Hepatocyte (in vitro differentiated cells): ENCODE measurements around the gene BAIAP2L1. TPM values are rescaled to one million over a fixed set of nuclear protein-coding genes. Genes with fewer than 3 reads are reported as not detected.

ENCODE experiments used
- DNase-seq: peaks from one replicate; pipeline ENCODE4 v3.0.0-alpha.2; 2016; ENCODE audit warnings: low spot score
- H2AFZ ChIP-seq: fragments of 200-600 bp; sonication (generic); 2 replicates; pipeline ENCODE4 v1.6.0; 2016; ENCODE audit warnings: antibody characterized with exemption, mild to moderate bottlenecking
- H3K27ac ChIP-seq: fragments of 200-600 bp; sonication (generic); 2 replicates; pipeline ENCODE4 v1.5.1; 2016; ENCODE audit warnings: mild to moderate bottlenecking
- H3K27me3 ChIP-seq: fragments of 200-600 bp; sonication (generic); 2 replicates; pipeline ENCODE4 v1.6.1; 2016
- H3K36me3 ChIP-seq: fragments of 200-600 bp; sonication (generic); replicated peaks from 2 replicates; pipeline ENCODE4 v1.5.1; 2016; ENCODE audit warnings: low read depth; ENCODE audit not compliant: insufficient read depth
- H3K4me1 ChIP-seq: fragments of 200-600 bp; sonication (generic); 2 replicates; pipeline ENCODE4 v1.5.1; 2016; ENCODE audit warnings: mild to moderate bottlenecking, moderate library complexity; ENCODE audit not compliant: insufficient read depth
- H3K4me2 ChIP-seq: fragments of 200-600 bp; sonication (generic); 2 replicates; pipeline ENCODE4 v1.6.0; 2016
- H3K4me3 ChIP-seq: fragments of 200-600 bp; sonication (generic); 2 replicates; pipeline ENCODE4 v1.5.1; 2016; ENCODE audit warnings: mild to moderate bottlenecking
- H3K79me2 ChIP-seq: fragments of 200-600 bp; sonication (generic); 2 replicates; pipeline ENCODE4 v1.6.0; 2017; ENCODE audit warnings: mild to moderate bottlenecking
- H3K9me2 ChIP-seq: fragments of 200-600 bp; sonication (generic); replicated peaks from 2 replicates; pipeline ENCODE4 v1.6.0; 2017; ENCODE audit warnings: mild to moderate bottlenecking; ENCODE audit not compliant: insufficient read depth
- H3K9me3 ChIP-seq: fragments of 200-600 bp; sonication (generic); 2 replicates; pipeline ENCODE4 v1.5.1; 2016; ENCODE audit warnings: low read depth, mild to moderate bottlenecking
- H4K20me1 ChIP-seq: fragments of 200-600 bp; sonication (generic); 2 replicates; pipeline ENCODE4 v1.6.0; 2016; ENCODE audit warnings: mild to moderate bottlenecking; ENCODE audit not compliant: insufficient read depth, poor library complexity, severe bottlenecking
- EZH2 ChIP-seq: fragments of 200-600 bp; sonication (generic); IDR thresholded peaks from 2 replicates; pipeline ENCODE4 v1.6.1; 2016; ENCODE audit warnings: antibody characterized with exemption, mild to moderate bottlenecking, borderline replicate concordance
- EZH2phosphoT487 ChIP-seq: fragments of 200-600 bp; sonication (generic); IDR thresholded peaks from one replicate; pipeline ENCODE4 v1.6.1; 2018; ENCODE audit warnings: antibody characterized with exemption, mild to moderate bottlenecking, low read depth, moderate library complexity; ENCODE audit not compliant: unreplicated experiment, severe bottlenecking
- WGBS: methylation state at CpG from one replicate; pipeline ENCODE4 v1.1.6; 2016; ENCODE audit warnings: low lambda C conversion rate; ENCODE audit errors: missing lambda C conversion rate; 5-methylcytosine and 5-hydroxymethylcytosine counted together
- polyA plus RNA-seq: library from polyadenylated mRNA; unstranded; fragments of >200 nt; fragmentation: Nextera tagmentation; extraction: Ambion mirVana; gene quantifications from 2 replicates; pipeline ENCODE4 v1.2.1, GENCODE V29; 2016
- total RNA-seq: library from RNA; depleted of rRNA; stranded (reverse); fragments of >200 nt; gene quantifications from 2 replicates; pipeline ENCODE4 v1.2.3, GENCODE V29; 2014
- TF ChIP-seq, protein P1 (sequence below): fragments of 200-600 bp; sonication (generic); IDR thresholded peaks from 2 replicates; pipeline ENCODE4 v1.5.1; 2016; ENCODE audit warnings: antibody characterized with exemption, mild to moderate bottlenecking; ENCODE audit not compliant: poor library complexity

Gene BAIAP2L1
- total and polyA plus RNA-seq, 2 experiments from 2014 or later, result 25.4 to 32.0 TPM

DNA sequence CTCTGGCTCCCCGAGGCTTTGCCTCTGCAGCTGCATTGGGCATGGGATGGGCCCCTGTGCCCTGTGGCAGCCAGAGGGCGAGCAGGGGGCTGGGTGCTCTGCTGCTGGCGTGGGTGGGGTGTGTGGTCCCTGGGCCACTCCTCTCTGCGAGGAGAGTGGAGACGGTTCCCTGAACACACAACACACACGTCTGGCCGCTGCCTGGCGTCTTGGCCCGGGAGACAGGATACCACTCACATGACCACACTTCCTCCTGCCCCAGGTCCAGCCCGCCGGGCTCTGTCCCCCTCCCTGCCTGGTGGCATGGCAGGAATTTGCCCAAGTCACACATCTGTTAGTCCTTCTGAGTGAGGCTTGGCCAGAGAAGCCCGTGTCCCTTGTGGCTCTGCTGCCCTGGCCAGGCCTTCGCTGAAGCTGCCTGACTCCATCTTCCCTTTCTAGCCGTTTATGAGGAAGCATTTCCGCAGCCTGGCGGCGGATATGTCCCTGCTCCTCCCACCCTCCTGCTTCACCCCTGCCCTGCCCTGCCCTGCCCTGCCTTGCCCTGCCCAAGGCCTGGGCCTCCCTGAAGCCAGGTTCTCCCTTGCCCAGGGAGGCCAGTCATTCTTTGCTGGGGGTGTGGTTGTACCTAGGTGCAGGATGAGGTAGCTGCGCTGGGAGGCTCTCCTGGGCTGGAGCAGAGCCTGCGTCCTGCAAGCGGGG lies 116.4 kb downstream of the BAIAP2L1 start:
- Histone ChIP-seq H3K79me2 (peaks cover 77% of the 10 kb centered on the region), H2AFZ (no peak overlapping the region), H3K4me1 (peaks cover 46% of the 10 kb centered on the region)

GRCh38 chr7:98283887-98284222 lies 117.0 kb downstream of the BAIAP2L1 start:
- no peaks in the 10 kb centered on the region for H3K9me3 ChIP-seq
- H3K27me3 ChIP-seq, result no peaks in the 10 kb centered on the region
- H3K27ac ChIP-seq, result peak overlapping the region; percentile 95
- H3K36me3 ChIP-seq, result no peaks in the 10 kb centered on the region
- peaks cover 70% of the 10 kb centered on the region for H3K79me2 ChIP-seq
- 93% methylated on average over 8 of the region's 8 CpGs for WGBS
- no peaks in the 10 kb centered on the region for H3K9me2 ChIP-seq
- no peak overlapping the region for H2AFZ ChIP-seq
- DNase-seq, result no peak
- H3K4me3 ChIP-seq, result peak overlapping the region; percentile 98
- H3K4me2 ChIP-seq, result peak overlapping the region; percentile 96
- TF ChIP-seq EZH2 (no peak), EZH2phosphoT487 (no peak)
- TF ChIP-seq, protein P1, sequence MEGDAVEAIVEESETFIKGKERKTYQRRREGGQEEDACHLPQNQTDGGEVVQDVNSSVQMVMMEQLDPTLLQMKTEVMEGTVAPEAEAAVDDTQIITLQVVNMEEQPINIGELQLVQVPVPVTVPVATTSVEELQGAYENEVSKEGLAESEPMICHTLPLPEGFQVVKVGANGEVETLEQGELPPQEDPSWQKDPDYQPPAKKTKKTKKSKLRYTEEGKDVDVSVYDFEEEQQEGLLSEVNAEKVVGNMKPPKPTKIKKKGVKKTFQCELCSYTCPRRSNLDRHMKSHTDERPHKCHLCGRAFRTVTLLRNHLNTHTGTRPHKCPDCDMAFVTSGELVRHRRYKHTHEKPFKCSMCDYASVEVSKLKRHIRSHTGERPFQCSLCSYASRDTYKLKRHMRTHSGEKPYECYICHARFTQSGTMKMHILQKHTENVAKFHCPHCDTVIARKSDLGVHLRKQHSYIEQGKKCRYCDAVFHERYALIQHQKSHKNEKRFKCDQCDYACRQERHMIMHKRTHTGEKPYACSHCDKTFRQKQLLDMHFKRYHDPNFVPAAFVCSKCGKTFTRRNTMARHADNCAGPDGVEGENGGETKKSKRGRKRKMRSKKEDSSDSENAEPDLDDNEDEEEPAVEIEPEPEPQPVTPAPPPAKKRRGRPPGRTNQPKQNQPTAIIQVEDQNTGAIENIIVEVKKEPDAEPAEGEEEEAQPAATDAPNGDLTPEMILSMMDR, result no peak
- H3K4me1 ChIP-seq, result peaks cover 46% of the 10 kb centered on the region
- peaks cover 61% of the 10 kb centered on the region for H4K20me1 ChIP-seq

More for the DNA sequence above, 116.4 kb downstream of the BAIAP2L1 start:
- peak; percentile 62 for DNase-seq
- H3K4me2 ChIP-seq, result peak overlapping the region; percentile 96
- TF ChIP-seq EZH2 (no peak), EZH2phosphoT487 (no peak)
- TF ChIP-seq, protein P1, result no peak
- H3K27me3 ChIP-seq, result no peaks in the 10 kb centered on the region
- H3K27ac ChIP-seq, result peak overlapping the region; percentile 95
- peaks cover 68% of the 10 kb centered on the region for H4K20me1 ChIP-seq
- no peaks in the 10 kb centered on the region for H3K9me2 ChIP-seq
- 48% methylated on average over 19 of the region's 20 CpGs for WGBS
- no peak overlapping the region for H3K4me3 ChIP-seq
- no peaks in the 10 kb centered on the region for H3K9me3 ChIP-seq
- H3K36me3 ChIP-seq, result no peaks in the 10 kb centered on the region

- Histone ChIP-seq H4K20me1 (peaks cover 56% of the 10 kb centered on the region), H2AFZ (no peak overlapping the region), H3K4me2 (peak overlapping the region; percentile 96), H3K27ac (peak overlapping the region; percentile 95), H3K27me3 (no peaks in the 10 kb centered on the region), H3K9me3 (no peaks in the 10 kb centered on the region), H3K4me1 (peaks cover 46% of the 10 kb centered on the region), H3K9me2 (no peaks in the 10 kb centered on the region), H3K4me3 (peak overlapping the region; percentile 98), H3K36me3 (no peaks in the 10 kb centered on the region), H3K79me2 (peaks cover 66% of the 10 kb centered on the region)
- WGBS, result 78% methylated on average over 18 of the region's 19 CpGs
- TF ChIP-seq, protein P1, result no peak
- no peak for TF ChIP-seq EZH2
- no peak for TF ChIP-seq EZH2phosphoT487
- DNase-seq, result peak; percentile 46
Observed at GRCh38 chr7:98283127-98283886, 117.6 kb downstream of the BAIAP2L1 start.
